ENCODE measurements around the gene ECSIT.
"Not testable (repeated sequence)": the region's sequence is repeated elsewhere in the genome, so short reads cannot be mapped to it uniquely, and the experiment has no call there.

Gene ECSIT

GRCh38 chr19:11478167-11479089 lies 50.5 kb downstream of the ECSIT start:
- no peak for DNase-seq (ENCODE audit: low read depth in 1 of 2, low spot score in 1 of 2)

- DNase-seq (ENCODE audit: low read depth in 1 of 2, low spot score in 1 of 2): no peak
These were observed 53.1 kb downstream of the ECSIT start for GRCh38 chr19:11475861-11476260.

GRCh38 chr19:11475343-11475742 lies 53.6 kb downstream of the ECSIT start:
- not testable (repeated sequence) for DNase-seq (ENCODE audit: low read depth in 1 of 2, low spot score in 1 of 2)

GRCh38 chr19:11473725-11474124 lies 55.2 kb downstream of the ECSIT start:
- DNase-seq (ENCODE audit: low read depth in 1 of 2, low spot score in 1 of 2): no peak

GRCh38 chr19:11468266-11468845 lies 60.6 kb downstream of the ECSIT start:
- DNase-seq (ENCODE audit: low read depth in 1 of 2, low spot score in 1 of 2): not testable (repeated sequence)

GRCh38 chr19:11465600-11465999 lies 63.3 kb downstream of the ECSIT start:
- DNase-seq (ENCODE audit: low read depth in 1 of 2, low spot score in 1 of 2): no peak

GRCh38 chr19:11464333-11465265 lies 64.3 kb downstream of the ECSIT start:
- DNase-seq (ENCODE audit: low read depth in 1 of 2, low spot score in 1 of 2): no peak

- no peak for DNase-seq (ENCODE audit: low read depth in 1 of 2, low spot score in 1 of 2)
These were observed 65.5 kb downstream of the ECSIT start for GRCh38 chr19:11463391-11463790.

- DNase-seq (ENCODE audit: low read depth in 1 of 2, low spot score in 1 of 2): no peak
These were observed 67.5 kb downstream of the ECSIT start for GRCh38 chr19:11461453-11461852.

GRCh38 chr19:11460207-11460606 lies 68.7 kb downstream of the ECSIT start:
- DNase-seq (ENCODE audit: low read depth in 1 of 2, low spot score in 1 of 2): no peak

GRCh38 chr19:11458912-11459311 lies 70.0 kb downstream of the ECSIT start:
- DNase-seq (ENCODE audit: low read depth in 1 of 2, low spot score in 1 of 2): not testable (repeated sequence)

GRCh38 chr19:11458236-11458900 lies 70.6 kb downstream of the ECSIT start:
- no peak for DNase-seq (ENCODE audit: low read depth in 1 of 2, low spot score in 1 of 2)

GRCh38 chr19:11457831-11458230 lies 71.1 kb downstream of the ECSIT start:
- DNase-seq (ENCODE audit: low read depth in 1 of 2, low spot score in 1 of 2): no peak

- DNase-seq (ENCODE audit: low read depth in 1 of 2, low spot score in 1 of 2): no peak
These were observed 71.8 kb downstream of the ECSIT start for GRCh38 chr19:11457115-11457514.

- DNase-seq (ENCODE audit: low read depth in 1 of 2, low spot score in 1 of 2): no peak
These were observed 72.3 kb downstream of the ECSIT start for GRCh38 chr19:11456659-11457058.

Measured in activated T-helper 1 cell treated with anti-CD3 and anti-CD28 coated beads, Interleukin-2, amount 50 U/mL, for 16 hours (primary cell).